Stomach (tissue), 4 donors: ENCODE measurements around the gene CES4A.

Experiments
- POLR2A ChIP-seq, 4 donors: fragments of 450-650 bp; IDR thresholded peaks; one replicate each; pipeline ENCODE4 v1.6.1; 2016; ENCODE audit warnings: antibody characterized with exemption in 4 of 4, control low read depth in 2 of 4, mild to moderate bottlenecking in 1 of 4, moderate library complexity in 1 of 4
- POLR2AphosphoS5 ChIP-seq, 3 donors: sonication (generic); formaldehyde crosslinking; IDR thresholded peaks; one replicate each; pipeline ENCODE4 v1.6.1; 2016; ENCODE audit warnings: antibody characterized with exemption in 3 of 3
- TF ChIP-seq, protein P1 (sequence below), 7 experiments: fragments of 450-650 bp in 4 of 7; fragments of 200-600 bp in 3 of 7; sonication (generic) in 3 of 7; IDR thresholded peaks; one replicate each; pipeline ENCODE4 v1.5.1; 2016 to 2019; ENCODE audit warnings: antibody characterized with exemption in 7 of 7, control low read depth in 2 of 7, mild to moderate bottlenecking in 1 of 7

DNA sequence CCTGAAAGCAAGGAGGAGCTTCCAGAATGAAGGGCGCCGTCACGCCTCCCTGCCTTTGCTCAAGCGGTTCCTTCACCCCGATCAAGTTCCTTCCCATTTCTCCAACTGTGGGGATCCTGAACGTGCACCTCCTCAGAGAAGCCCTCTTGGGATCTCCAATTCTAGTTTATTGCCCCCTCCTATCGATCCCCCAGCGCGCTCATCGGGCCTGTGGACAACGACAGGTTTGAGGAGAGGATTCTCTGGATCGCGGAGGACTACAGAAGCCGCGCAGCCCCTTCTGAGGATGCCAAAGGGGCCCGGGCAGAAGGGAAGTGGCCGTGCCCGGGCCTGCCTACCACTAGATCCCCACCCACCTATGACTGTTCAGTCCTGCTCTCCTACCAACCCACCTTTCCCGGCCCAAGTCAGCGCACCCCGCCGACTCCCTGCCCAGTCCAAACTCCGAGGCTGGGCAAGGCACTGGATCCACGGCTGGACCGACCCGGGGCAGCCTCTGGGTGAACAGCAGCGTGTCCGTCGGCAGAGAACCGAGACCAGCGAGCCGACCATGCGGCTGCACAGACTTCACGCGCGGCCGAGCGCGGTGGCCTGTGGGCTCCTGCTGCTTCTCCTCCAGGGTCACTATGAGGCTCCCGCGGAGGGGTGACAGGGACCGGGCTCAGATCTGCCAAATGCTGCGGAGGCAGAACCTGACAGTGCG lies 40.1 kb upstream of the CES4A start:
- TF ChIP-seq, protein P1, sequence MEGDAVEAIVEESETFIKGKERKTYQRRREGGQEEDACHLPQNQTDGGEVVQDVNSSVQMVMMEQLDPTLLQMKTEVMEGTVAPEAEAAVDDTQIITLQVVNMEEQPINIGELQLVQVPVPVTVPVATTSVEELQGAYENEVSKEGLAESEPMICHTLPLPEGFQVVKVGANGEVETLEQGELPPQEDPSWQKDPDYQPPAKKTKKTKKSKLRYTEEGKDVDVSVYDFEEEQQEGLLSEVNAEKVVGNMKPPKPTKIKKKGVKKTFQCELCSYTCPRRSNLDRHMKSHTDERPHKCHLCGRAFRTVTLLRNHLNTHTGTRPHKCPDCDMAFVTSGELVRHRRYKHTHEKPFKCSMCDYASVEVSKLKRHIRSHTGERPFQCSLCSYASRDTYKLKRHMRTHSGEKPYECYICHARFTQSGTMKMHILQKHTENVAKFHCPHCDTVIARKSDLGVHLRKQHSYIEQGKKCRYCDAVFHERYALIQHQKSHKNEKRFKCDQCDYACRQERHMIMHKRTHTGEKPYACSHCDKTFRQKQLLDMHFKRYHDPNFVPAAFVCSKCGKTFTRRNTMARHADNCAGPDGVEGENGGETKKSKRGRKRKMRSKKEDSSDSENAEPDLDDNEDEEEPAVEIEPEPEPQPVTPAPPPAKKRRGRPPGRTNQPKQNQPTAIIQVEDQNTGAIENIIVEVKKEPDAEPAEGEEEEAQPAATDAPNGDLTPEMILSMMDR (IDR thresholded peaks at IDR 0.05), result no peak
- TF ChIP-seq POLR2A (IDR thresholded peaks at IDR 0.05) (no peak), POLR2AphosphoS5 (IDR thresholded peaks at IDR 0.05) (no peak)
